AG09319 (cell line): ENCODE measurements around the gene FPR2.
"Not testable (repeated sequence)": the region's sequence is repeated elsewhere in the genome, so short reads cannot be mapped to it uniquely, and the experiment has no call there.

Experiments
- DNase-seq: peaks from one replicate; pipeline ENCODE4 v3.0.0-alpha.2; 2010; ENCODE audit warnings: low read depth; ENCODE audit errors: extremely low read depth
- CTCF ChIP-seq: IDR thresholded peaks from 2 replicates; pipeline ENCODE4 v1.5.1; 2011; ENCODE audit warnings: low read depth, mild to moderate bottlenecking, inconsistent platforms, low read length, moderate library complexity

FPR2 gene

DNA sequence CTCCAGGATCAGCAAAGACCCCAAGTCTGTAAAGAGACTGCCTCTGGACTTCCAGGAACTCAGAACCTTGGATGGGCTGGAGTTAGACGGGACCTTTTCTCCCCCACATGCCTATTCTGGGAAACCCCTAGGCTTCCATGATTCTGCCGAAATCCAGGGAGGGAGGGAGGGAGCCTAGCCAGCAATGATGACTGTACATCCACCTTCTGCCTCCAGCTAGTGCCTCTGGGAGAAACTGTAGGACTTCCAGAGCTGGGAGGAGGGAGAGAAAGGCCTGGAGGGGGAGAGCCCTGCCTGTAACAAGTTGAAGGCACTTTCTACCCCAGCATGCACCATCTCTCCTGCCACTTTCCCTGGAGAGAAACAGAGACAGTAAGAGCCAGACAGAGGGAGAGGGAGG is 31.2 kb upstream of the FPR2 start:
- TF ChIP-seq CTCF = no peak

DNA sequence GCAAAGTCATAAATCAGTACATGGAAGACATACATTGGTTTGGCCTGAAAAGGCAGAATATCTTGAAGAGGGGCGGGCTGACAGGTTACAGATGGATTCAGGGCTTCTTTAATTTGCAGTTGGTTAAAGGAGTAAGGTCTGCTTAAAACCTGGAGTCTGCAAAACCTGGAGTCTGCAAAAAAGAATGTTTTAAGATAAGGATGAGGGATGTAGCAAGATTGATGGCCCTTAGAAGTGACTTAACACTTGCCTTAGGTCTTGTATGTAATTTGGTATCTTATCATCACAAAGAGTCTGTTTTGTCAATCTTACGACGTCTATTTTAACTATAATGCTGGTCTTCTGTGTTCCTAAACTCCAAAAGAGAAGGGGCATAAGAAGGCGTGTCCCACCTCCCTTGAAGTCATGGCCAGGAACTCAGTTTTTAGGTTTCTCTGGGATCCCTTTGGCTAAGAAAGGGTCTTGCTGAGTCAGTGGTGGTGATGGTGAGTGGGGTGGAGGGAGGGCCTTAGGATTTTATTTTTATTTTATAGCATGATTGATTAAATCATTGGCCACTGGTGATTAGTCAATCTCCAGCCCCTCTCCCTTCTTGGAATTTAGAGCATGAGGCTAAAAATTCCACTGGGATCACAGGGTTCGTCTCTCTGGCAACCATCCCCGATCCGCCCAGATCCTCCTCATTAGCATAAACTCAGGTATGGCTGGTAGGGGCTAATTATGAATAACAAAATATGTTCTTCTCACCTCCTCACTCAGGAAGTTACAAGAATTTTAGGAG is 27.0 kb upstream of the FPR2 start:
- no peak for TF ChIP-seq CTCF
- no peak for DNase-seq

More for the DNA sequence above, 31.2 kb upstream of the FPR2 start:
- no peak for DNase-seq

DNA sequence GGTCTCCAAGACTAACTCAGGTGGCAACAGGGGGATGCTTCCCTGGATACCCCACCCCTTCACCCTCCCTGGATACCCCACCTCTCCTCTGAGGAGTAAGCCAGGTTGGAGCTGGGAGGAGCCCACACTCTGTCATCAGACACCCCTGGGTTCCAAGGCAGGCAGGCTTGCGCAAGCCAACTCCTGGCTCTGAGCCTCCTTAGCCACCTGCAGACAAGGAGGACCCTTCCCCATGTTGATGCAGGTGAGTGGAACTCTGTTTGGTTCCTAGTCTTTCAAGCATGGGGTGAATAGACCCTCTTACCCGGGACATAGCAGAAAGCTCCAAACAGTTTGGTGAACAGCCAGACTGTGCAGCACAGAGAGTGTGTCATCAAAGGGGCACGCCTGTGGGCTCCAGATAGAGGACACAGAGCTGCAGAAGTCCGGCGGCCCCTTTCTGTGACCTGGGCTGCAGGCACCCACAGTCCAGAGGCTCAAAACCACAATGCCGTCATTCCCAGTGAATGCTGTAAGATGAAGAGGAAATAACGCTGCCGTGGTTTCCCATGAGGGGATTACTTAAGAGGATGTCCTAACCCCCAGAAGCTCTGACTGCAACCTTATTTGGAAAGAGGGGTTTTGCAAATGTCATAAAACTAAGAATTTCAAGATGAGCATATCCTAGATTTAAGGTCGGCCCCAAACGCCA is 25.1 kb upstream of the FPR2 start:
- DNase-seq = no peak
- no peak for TF ChIP-seq CTCF

- no peak for DNase-seq
- TF ChIP-seq CTCF = no peak
Measured at GRCh38 chr19:51737389-51737788, 23.6 kb upstream of the FPR2 start.

- no peak for TF ChIP-seq CTCF
- DNase-seq = no peak
Measured at GRCh38 chr19:51737924-51738323, 23.1 kb upstream of the FPR2 start.

DNA sequence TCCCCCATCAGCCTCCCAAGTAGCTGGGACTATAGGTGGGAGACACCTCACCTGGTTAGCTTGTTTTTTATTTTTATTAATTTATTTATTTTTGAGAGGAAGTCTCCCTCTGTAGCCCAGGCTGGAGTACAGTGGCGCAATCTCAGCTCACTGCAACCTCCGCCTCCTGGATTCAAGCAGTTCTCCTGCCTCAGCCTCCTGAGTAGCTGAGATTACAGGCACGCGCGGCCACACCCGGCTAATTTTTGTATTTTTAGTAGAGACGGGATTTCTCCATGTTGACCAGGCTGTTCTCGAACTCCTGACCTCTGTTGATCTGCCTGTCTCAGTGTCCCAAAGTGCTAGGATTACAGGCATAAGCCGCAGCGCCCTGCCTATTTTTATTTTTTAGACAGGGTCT is 22.5 kb upstream of the FPR2 start:
- DNase-seq = not testable (repeated sequence)

- TF ChIP-seq CTCF = no peak
- DNase-seq = no peak
Measured at GRCh38 chr19:51739466-51740213, 21.3 kb upstream of the FPR2 start.
